ENCODE data around the gene USH1G.

DNA sequence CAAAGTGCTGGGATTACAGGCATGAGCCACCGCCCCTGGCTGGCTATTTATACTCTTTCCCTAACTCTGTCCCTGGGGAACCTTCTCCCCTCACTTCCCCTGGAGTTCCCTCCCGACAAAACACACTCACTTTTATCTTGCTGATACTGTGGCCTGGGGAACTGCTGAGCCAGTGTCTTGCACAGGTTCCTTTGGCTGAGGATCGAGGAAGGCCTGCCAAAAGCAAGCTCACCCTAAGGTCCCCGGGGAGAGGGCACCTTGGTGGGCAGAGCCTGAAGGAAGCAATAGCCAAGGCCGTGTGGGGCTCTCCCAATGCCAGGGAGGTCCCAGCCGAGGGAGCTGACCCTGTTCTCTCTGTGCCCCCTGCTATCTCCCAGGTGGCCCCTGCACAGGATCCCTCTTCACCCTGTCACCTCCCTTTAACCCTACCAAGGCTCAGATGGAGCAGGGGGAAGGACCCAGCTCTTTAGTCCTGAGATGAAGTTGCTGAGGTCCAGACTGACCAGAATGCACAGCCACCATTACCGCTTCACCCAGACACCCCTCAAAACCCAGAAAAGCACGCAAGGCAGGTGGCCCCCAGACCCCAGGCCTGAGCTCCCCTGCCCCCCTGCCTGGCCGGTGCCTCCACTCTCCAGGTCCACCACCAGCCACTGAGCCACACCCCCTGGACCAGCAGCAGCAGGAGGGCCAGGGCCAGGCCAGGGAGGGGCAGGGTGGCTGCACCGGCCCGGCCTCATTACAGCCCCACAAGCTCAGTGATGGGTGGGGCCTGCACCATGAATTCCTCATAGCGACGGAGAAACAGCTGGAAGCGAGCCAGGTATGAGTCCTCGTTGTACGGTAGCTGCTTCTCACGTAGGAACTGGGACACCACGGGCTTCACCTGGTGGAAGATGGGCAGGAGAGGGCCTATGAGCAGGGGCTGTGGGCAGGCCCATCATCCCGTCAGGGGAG is 45.2 kb downstream of the USH1G start:
- TF ChIP-seq, protein P1, sequence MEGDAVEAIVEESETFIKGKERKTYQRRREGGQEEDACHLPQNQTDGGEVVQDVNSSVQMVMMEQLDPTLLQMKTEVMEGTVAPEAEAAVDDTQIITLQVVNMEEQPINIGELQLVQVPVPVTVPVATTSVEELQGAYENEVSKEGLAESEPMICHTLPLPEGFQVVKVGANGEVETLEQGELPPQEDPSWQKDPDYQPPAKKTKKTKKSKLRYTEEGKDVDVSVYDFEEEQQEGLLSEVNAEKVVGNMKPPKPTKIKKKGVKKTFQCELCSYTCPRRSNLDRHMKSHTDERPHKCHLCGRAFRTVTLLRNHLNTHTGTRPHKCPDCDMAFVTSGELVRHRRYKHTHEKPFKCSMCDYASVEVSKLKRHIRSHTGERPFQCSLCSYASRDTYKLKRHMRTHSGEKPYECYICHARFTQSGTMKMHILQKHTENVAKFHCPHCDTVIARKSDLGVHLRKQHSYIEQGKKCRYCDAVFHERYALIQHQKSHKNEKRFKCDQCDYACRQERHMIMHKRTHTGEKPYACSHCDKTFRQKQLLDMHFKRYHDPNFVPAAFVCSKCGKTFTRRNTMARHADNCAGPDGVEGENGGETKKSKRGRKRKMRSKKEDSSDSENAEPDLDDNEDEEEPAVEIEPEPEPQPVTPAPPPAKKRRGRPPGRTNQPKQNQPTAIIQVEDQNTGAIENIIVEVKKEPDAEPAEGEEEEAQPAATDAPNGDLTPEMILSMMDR (IDR thresholded peaks at IDR 0.05; ENCODE audit: insufficient read depth, low read length) = no peak
- TF ChIP-seq, protein P2, sequence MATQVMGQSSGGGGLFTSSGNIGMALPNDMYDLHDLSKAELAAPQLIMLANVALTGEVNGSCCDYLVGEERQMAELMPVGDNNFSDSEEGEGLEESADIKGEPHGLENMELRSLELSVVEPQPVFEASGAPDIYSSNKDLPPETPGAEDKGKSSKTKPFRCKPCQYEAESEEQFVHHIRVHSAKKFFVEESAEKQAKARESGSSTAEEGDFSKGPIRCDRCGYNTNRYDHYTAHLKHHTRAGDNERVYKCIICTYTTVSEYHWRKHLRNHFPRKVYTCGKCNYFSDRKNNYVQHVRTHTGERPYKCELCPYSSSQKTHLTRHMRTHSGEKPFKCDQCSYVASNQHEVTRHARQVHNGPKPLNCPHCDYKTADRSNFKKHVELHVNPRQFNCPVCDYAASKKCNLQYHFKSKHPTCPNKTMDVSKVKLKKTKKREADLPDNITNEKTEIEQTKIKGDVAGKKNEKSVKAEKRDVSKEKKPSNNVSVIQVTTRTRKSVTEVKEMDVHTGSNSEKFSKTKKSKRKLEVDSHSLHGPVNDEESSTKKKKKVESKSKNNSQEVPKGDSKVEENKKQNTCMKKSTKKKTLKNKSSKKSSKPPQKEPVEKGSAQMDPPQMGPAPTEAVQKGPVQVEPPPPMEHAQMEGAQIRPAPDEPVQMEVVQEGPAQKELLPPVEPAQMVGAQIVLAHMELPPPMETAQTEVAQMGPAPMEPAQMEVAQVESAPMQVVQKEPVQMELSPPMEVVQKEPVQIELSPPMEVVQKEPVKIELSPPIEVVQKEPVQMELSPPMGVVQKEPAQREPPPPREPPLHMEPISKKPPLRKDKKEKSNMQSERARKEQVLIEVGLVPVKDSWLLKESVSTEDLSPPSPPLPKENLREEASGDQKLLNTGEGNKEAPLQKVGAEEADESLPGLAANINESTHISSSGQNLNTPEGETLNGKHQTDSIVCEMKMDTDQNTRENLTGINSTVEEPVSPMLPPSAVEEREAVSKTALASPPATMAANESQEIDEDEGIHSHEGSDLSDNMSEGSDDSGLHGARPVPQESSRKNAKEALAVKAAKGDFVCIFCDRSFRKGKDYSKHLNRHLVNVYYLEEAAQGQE (IDR thresholded peaks at IDR 0.05; ENCODE audit: insufficient replicate concordance, low read depth) = no peak
- TF ChIP-seq POLR2AphosphoS5 (IDR thresholded peaks at IDR 0.05; ENCODE audit: low read depth) (no peak), GABPA (IDR thresholded peaks at IDR 0.05; ENCODE audit: low read depth) (no peak)
